Keratinocyte (primary cell): ENCODE data around the gene ARHGAP32. TPM values are rescaled to one million over a fixed set of nuclear protein-coding genes. Genes with fewer than 3 reads are reported as not detected.
"Not testable (repeated sequence)": the region's sequence is repeated elsewhere in the genome, so short reads cannot be mapped to it uniquely, and the experiment has no call there.

Experiments used
- DNase-seq: peaks from one replicate; pipeline ENCODE4 v3.0.0-alpha.2; 2011; ENCODE audit warnings: low read depth, missing footprints, low spot score
- FAIRE-seq: peaks from 2 replicates; lab custom pipeline; 2011; peaks lifted over from hg19 to GRCh38; lab: Jason Lieb, UNC
- H2AFZ ChIP-seq: 2 replicates; pipeline ENCODE4 v1.6.0; 2012; ENCODE audit warnings: low read length, control low read depth, inconsistent platforms; ENCODE audit not compliant: control insufficient read depth
- H3K27ac ChIP-seq: 2 replicates; pipeline ENCODE4 v1.5.1; 2011; ENCODE audit warnings: low read length; ENCODE audit not compliant: control insufficient read depth, insufficient read depth
- H3K27me3 ChIP-seq: 3 replicates; pipeline ENCODE4 v1.6.0; 2011; ENCODE audit warnings: low read length; ENCODE audit not compliant: control insufficient read depth, insufficient read depth; ENCODE audit errors: extremely low read depth
- H3K36me3 ChIP-seq, 2 experiments: 2 replicates in 1 of 2; 3 replicates in 1 of 2; pipeline ENCODE4 v1.5.1; 2011; ENCODE audit warnings: low read length in 2 of 2, mild to moderate bottlenecking in 1 of 2; ENCODE audit not compliant: control insufficient read depth in 2 of 2, insufficient read depth in 2 of 2; ENCODE audit errors: extremely low read depth in 1 of 2
- H3K4me1 ChIP-seq: 3 replicates; pipeline ENCODE4 v1.5.1; 2011; ENCODE audit warnings: low read length; ENCODE audit not compliant: control insufficient read depth, insufficient read depth; ENCODE audit errors: extremely low read depth
- H3K4me2 ChIP-seq: 3 replicates; pipeline ENCODE4 v1.6.0; 2011; ENCODE audit warnings: low read depth, low read length; ENCODE audit not compliant: control insufficient read depth, insufficient read depth; ENCODE audit errors: extremely low read depth
- H3K4me3 ChIP-seq, 3 experiments: fragments of 200-600 bp in 1 of 3; sonication (generic) in 1 of 3; 2 replicates in 2 of 3; 3 replicates in 1 of 3; pipeline ENCODE4 v1.5.1; 2011 to 2016; ENCODE audit warnings: low read length in 3 of 3, mild to moderate bottlenecking in 3 of 3, control low read depth in 2 of 3, inconsistent platforms in 1 of 3, low read depth in 1 of 3, mixed read lengths in 1 of 3, mixed run types in 1 of 3, moderate library complexity in 1 of 3; ENCODE audit not compliant: control insufficient read depth in 2 of 3, insufficient read depth in 2 of 3; ENCODE audit errors: extremely low read depth in 1 of 3
- H3K79me2 ChIP-seq: 2 replicates; pipeline ENCODE4 v1.6.0; 2012; ENCODE audit warnings: low read length; ENCODE audit not compliant: control insufficient read depth, insufficient read depth
- H3K9ac ChIP-seq: 3 replicates; pipeline ENCODE4 v1.6.0; 2011; ENCODE audit warnings: low read length; ENCODE audit not compliant: control insufficient read depth, insufficient read depth; ENCODE audit errors: extremely low read depth
- H3K9me1 ChIP-seq: 3 replicates; pipeline ENCODE4 v1.6.0; 2011; ENCODE audit warnings: low read length; ENCODE audit not compliant: control insufficient read depth, insufficient read depth; ENCODE audit errors: extremely low read depth
- H3K9me3 ChIP-seq: 2 replicates; pipeline ENCODE4 v1.5.1; 2012; ENCODE audit warnings: low read depth, low read length; ENCODE audit not compliant: control insufficient read depth
- H4K20me1 ChIP-seq: 3 replicates; pipeline ENCODE4 v1.6.0; 2011; ENCODE audit warnings: low read length; ENCODE audit not compliant: control insufficient read depth, insufficient read depth; ENCODE audit errors: extremely low read depth
- CTCF ChIP-seq, 3 experiments: IDR thresholded peaks in 1 of 3; conservative IDR thresholded peaks in 1 of 3; optimal IDR thresholded peaks in 1 of 3; 2 replicates in 2 of 3; 3 replicates in 1 of 3; pipeline versions ENCODE3 to v1.5.1; 2011; ENCODE audit warnings: low read length in 3 of 3, mild to moderate bottlenecking in 3 of 3, moderate library complexity in 2 of 3, control low read depth in 1 of 3, inconsistent platforms in 1 of 3; ENCODE audit not compliant: insufficient read depth in 2 of 3; ENCODE audit errors: extremely low read depth in 1 of 3
- EZH2 ChIP-seq: IDR thresholded peaks from one replicate; pipeline ENCODE4 v1.6.1; 2012; ENCODE audit warnings: inconsistent platforms, mild to moderate bottlenecking, low read length, moderate library complexity
- dilution Hi-C: fragments of 300-500 bp; cut with MboI; formaldehyde crosslinking; loops from one replicate; pipeline ENCODE4 v1.7.0; 2020; ENCODE audit warnings: low sequenced_read_pairs; ENCODE audit not compliant: extremely low pct_ligation_motif_present
- polyA plus RNA-seq, 5 experiments: library from polyadenylated mRNA; depleted of rRNA in 3 of 5; stranded (reverse) in 3 of 5; stranded (forward) in 1 of 5; unstranded in 1 of 5; fragments of >200 nt; gene quantifications; 1 replicate in 1 of 5; 2 replicates in 3 of 5; 3 replicates in 1 of 5; pipeline versions ENCODE4 v1.2.1 to v1.2.3, GENCODE V29; 2011 to 2012; ENCODE audit warnings: missing spikeins in 2 of 5, low read depth in 1 of 5, low replicate concordance in 1 of 5

Gene ARHGAP32
- polyA plus RNA-seq, 1 donor (not counting 4 experiments of a cell fraction or from before 2014, with no cell fraction given): 10.8 TPM

DNA sequence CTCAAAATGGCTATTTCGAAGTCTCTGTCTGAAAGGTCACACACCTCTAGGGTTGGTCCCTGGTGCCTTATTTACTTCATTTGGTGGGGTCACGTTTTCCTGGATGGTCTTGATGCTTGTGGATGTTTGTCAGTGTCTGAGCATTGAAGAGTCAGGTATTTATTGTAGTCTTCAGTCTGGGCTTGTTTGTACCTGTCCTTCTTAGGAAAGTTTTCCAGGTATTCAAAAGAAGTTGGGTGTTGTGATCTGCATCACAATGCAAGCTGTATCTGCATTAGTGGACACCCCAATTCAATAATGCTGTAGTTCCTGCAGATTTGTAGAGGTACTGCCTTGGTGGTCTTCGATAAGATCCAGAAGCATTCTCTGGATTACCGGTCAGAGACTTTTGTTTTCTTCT is 186.0 kb downstream of the ARHGAP32 start:
- Histone ChIP-seq H3K79me2 (no peaks in the 10 kb centered on the region), H3K27me3 (no peaks in the 10 kb centered on the region), H3K4me1 (peaks cover 8% of the 10 kb centered on the region), H3K27ac (no peak overlapping the region), H3K4me3 (no peak overlapping the region), H3K36me3 (peaks cover 0 to 8% of the 10 kb centered on the region in 2 experiments), H2AFZ (no peak overlapping the region), H3K9me1 (no peaks in the 10 kb centered on the region), H3K9me3 (no peaks in the 10 kb centered on the region), H4K20me1 (no peaks in the 10 kb centered on the region), H3K9ac (no peak overlapping the region), H3K4me2 (peak overlapping the region; percentile 37)
- TF ChIP-seq CTCF (optimal IDR thresholded peaks at IDR 0.05 in 1 of 3, IDR thresholded peaks at IDR 0.05 in 1 of 3, conservative IDR thresholded peaks at IDR 0.05 in 1 of 3; ENCODE audit: extremely low read depth in 1 of 3, insufficient read depth in 2 of 3, low read length in 3 of 3) (no peak), EZH2 (no peak)
- peak; percentile 51 for FAIRE-seq
- DNase-seq: no peak
- dilution Hi-C loops: no loop called here

DNA sequence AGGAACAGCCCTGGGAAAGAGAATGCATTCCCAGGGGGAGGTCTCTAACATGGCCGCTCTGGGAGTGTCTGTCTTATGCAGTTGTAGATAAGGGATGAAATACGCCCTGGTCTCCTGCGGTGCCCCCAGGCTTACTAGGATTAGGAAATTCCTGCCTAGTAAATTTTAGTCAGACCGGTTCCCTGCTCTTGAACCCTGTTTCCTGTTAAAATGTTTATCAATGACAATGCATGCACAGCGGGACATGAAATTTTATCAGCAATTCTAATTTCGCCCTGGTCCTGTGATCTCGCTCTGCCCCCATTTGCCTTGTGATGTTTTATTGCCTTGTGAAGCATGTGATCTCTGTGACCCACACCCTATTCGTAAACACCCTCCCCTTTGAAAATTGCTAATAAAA is 193.0 kb downstream of the ARHGAP32 start:
- H2AFZ ChIP-seq, H3K9ac ChIP-seq, H3K36me3 ChIP-seq, H3K27me3 ChIP-seq, H3K4me2 ChIP-seq, H3K4me3 ChIP-seq, DNase-seq, H4K20me1 ChIP-seq, H3K9me3 ChIP-seq, H3K9me1 ChIP-seq, dilution Hi-C loops, H3K79me2 ChIP-seq, H3K4me1 ChIP-seq, FAIRE-seq, H3K27ac ChIP-seq: not testable (repeated sequence)

- dilution Hi-C loops: no loop called here
- no peak overlapping the region for H3K4me3 ChIP-seq
- no peaks in the 10 kb centered on the region for H3K4me1 ChIP-seq
- no peaks in the 10 kb centered on the region for H3K9me3 ChIP-seq
- no peak for DNase-seq
- H3K9me1 ChIP-seq: no peaks in the 10 kb centered on the region
- H3K4me2 ChIP-seq: no peak overlapping the region
- TF ChIP-seq EZH2: no peak
- TF ChIP-seq CTCF (optimal IDR thresholded peaks at IDR 0.05 in 1 of 3, IDR thresholded peaks at IDR 0.05 in 1 of 3, conservative IDR thresholded peaks at IDR 0.05 in 1 of 3; ENCODE audit: extremely low read depth in 1 of 3, insufficient read depth in 2 of 3, low read length in 3 of 3): no peak
- no peaks in the 10 kb centered on the region for H3K79me2 ChIP-seq
- H3K27ac ChIP-seq: no peak overlapping the region
- no peak for FAIRE-seq
- H3K27me3 ChIP-seq: no peaks in the 10 kb centered on the region
- no peaks in the 10 kb centered on the region for H3K36me3 ChIP-seq
- no peaks in the 10 kb centered on the region for H4K20me1 ChIP-seq
- no peak overlapping the region for H2AFZ ChIP-seq
- H3K9ac ChIP-seq: no peak overlapping the region
Observed at GRCh38 chr11:128988242-128988970, 203.7 kb downstream of the ARHGAP32 start.
